ENCODE results near the gene PHLPP1.

PHLPP1 gene

DNA sequence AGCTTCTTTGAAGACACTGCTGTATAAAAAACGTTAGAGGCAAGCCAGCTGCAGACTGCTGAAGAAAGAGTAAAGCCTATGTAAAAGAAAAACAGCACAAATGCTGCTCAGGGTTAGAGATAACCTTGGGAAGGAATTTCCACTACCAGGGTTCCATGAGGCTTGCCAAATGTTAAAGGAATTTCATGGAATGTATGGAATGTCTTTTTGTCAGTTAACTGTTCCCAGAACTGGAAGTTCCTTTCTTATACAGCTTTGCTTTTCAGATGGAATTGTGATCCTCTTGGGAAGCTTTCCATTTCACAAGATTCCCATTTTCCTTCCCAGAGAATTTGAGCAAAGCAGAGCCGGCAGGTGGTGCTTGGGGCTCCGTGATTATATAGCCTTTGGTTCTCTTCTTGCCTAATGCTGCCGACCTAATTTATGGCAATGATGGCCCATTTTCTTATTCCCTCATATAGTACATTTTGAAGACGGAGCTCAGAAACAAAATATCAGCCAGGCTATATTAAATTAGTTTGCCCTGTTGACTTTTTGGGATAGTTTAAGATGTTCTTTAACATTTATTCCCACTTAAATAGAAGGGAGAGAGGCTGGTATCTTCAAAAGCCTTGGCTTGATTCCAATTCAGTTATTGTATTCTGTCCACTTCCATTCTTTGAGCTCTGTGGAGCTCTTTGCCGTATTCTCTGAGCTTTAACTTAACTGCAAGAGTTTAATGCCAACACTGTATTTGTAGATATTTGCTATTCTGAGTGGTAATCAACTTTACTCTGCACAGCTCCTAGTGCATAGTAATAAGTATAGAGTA is 162.3 kb downstream of the PHLPP1 start:
- in situ Hi-C loops (cut with MboI; ENCODE audit: low pct_unique_long_range_greater_than_20kb, low sequenced_read_pairs, unreplicated experiment) = no loop called here
- no peak for DNase-seq (ENCODE audit: low spot score)
- TF ChIP-seq, protein P1, sequence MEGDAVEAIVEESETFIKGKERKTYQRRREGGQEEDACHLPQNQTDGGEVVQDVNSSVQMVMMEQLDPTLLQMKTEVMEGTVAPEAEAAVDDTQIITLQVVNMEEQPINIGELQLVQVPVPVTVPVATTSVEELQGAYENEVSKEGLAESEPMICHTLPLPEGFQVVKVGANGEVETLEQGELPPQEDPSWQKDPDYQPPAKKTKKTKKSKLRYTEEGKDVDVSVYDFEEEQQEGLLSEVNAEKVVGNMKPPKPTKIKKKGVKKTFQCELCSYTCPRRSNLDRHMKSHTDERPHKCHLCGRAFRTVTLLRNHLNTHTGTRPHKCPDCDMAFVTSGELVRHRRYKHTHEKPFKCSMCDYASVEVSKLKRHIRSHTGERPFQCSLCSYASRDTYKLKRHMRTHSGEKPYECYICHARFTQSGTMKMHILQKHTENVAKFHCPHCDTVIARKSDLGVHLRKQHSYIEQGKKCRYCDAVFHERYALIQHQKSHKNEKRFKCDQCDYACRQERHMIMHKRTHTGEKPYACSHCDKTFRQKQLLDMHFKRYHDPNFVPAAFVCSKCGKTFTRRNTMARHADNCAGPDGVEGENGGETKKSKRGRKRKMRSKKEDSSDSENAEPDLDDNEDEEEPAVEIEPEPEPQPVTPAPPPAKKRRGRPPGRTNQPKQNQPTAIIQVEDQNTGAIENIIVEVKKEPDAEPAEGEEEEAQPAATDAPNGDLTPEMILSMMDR (IDR thresholded peaks at IDR 0.05; ENCODE audit: extremely low read depth, insufficient read depth, missing control alignments) = no peak

DNA sequence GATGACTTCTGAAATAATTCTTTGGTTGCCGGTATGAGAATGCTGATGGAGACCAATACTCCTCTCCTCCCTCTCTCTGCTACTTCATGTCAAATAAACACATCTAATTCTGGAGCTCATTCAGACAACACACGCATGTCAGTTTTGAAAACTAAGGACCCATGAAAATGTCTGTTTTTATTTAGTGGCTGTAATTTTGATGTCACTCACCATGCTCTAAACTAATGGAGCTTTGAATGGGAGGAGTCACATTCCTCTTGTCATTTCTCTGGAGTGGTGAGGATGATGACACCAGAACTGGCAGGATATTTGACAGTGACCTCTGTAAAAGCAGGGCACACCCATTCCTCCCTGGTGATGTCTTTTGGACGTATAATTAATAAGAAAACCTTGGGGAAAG is 163.0 kb downstream of the PHLPP1 start:
- TF ChIP-seq, protein P1 (IDR thresholded peaks at IDR 0.05; ENCODE audit: extremely low read depth, insufficient read depth, missing control alignments) = no peak
- DNase-seq (ENCODE audit: low spot score) = no peak
- in situ Hi-C loops (cut with MboI; ENCODE audit: low pct_unique_long_range_greater_than_20kb, low sequenced_read_pairs, unreplicated experiment) = no loop called here

DNA sequence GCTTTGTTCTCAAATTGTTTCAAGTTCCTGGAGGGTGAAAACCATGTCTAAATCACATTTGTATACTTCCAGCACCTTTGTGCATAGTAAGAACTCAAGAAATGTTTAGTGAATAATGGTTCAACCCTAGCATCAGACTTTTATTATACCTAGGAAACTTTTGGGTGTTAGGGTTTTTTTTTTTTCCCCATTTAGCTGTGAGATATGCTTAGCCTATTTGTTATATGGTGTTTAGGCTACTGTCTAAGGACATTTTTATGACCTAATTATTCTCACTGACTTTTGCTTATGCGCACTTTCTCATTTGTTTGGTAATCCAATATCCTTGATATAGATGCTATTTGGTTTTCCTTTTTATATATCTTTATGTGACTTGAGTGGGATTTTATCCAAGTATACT is 164.7 kb downstream of the PHLPP1 start:
- DNase-seq (ENCODE audit: low spot score) = no peak
- TF ChIP-seq, protein P1 (IDR thresholded peaks at IDR 0.05; ENCODE audit: extremely low read depth, insufficient read depth, missing control alignments) = no peak
- in situ Hi-C loops (cut with MboI; ENCODE audit: low pct_unique_long_range_greater_than_20kb, low sequenced_read_pairs, unreplicated experiment) = no loop called here

DNA sequence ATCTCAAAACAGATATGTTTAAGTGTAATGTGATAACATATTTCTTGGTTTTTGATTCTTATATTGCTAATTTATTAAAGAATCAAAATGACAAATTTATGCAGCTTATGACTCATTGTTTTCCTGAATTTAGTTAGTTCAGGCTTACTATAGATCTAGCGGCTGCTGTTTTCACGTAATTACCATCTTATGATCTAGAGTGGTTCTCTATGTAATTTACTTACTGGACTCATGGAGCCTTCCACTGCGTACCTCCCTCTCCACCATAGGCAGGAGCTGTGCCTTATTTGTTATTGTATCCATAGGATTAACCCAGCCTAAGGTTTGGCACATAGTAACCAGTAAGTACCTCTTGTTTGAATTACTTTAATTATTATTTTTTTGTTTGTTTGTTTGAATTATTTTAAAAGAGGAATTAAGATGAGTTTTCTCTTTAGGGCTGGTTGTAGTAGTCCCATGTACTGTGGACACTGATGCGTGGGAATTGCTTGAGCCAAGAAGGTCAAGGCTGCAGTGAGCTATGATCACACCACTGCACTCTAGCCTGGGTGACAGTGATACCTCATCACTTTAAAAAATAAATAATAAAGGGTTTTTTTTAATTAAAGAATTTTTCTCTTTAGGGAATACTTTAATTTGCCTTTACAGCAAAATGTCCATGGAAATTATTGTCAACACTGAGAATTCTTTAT is 165.5 kb downstream of the PHLPP1 start:
- TF ChIP-seq, protein P1 (IDR thresholded peaks at IDR 0.05; ENCODE audit: extremely low read depth, insufficient read depth, missing control alignments) = no peak
- no peak for DNase-seq (ENCODE audit: low spot score)
- in situ Hi-C loops (cut with MboI; ENCODE audit: low pct_unique_long_range_greater_than_20kb, low sequenced_read_pairs, unreplicated experiment) = no loop called here

DNA sequence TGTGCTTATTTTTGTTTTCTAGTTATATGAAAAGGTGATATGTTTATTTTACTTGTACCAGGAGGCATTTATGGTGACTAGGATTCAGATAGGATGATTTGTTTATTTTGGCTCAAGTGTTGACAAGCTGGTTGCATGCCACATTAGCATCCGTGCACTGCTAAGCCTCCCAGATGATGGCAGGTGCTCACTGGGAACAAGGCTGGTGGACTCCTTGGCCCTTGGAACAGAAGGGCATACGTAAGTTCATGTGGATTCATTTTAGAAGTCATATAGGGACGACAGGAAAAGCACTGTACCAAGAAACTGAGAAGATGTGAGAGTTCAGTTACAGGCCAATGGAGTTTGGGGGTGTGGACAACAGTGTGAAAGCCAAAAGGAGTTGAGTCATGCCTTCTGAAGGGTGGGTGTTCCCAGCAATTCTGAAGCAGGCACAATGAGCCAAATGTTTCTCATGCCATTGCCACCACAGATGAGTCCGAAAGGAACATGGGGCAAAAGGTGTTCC is 166.2 kb downstream of the PHLPP1 start:
- TF ChIP-seq, protein P1 (IDR thresholded peaks at IDR 0.05; ENCODE audit: extremely low read depth, insufficient read depth, missing control alignments) = no peak
- in situ Hi-C loops (cut with MboI; ENCODE audit: low pct_unique_long_range_greater_than_20kb, low sequenced_read_pairs, unreplicated experiment) = no loop called here
- no peak for DNase-seq (ENCODE audit: low spot score)

DNA sequence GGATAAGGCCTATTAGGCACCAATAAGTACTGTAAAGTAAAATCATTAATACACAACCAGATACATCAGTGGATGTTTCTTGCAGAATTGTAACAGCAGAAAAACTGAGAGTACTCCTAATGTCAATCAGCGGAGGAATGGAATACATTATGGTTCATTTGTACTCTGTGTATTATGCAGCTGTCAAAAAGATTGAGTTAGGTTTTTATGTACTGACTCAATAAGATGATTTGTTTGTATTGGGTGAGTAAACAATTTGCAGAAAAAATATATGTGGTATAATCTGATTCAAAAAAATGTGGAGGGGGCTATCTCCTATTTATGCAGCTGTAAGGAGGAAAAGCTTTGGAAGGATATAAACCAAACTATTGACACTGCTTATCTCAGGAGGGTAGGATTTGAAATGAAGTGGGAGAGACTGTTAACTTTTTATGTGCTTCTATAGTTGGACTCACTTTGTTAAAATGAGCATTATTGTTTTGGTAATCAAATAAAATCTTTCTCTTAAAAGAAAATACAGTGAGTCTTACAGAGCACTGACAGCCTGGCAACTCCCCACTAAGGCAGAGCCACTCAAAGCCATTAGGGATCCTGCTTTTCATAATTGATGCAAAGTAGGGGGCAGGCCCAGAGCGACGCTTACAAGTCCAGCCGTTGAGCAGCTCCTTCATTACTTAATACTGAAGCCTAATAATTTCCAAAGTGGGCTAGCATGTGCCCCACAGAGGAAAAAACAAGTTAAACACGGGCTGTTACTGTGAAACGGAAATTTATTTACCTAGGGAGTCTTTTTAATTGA is 168.8 kb downstream of the PHLPP1 start:
- in situ Hi-C loops (cut with MboI; ENCODE audit: low pct_unique_long_range_greater_than_20kb, low sequenced_read_pairs, unreplicated experiment) = no loop called here
- TF ChIP-seq, protein P1 (IDR thresholded peaks at IDR 0.05; ENCODE audit: extremely low read depth, insufficient read depth, missing control alignments) = no peak
- no peak for DNase-seq (ENCODE audit: low spot score)
